SJCRH30 (cell line): ENCODE results near the gene FAM171A1. TPM values are rescaled to one million over a fixed set of nuclear protein-coding genes. Genes with fewer than 3 reads are reported as not detected.

ENCODE experiments used
- DNase-seq, 2 experiments: peaks; one replicate each; pipeline ENCODE4 v3.0.0-alpha.2; 2015 to 2020
- H3K27ac ChIP-seq: fragments of 250-450 bp; sonication (Bioruptor Pico); 2 replicates; pipeline ENCODE4 v1.5.1; 2020; ENCODE audit warnings: mild to moderate bottlenecking, moderate library complexity
- H3K27me3 ChIP-seq: fragments of 250-450 bp; sonication (Bioruptor Pico); 2 replicates; pipeline ENCODE4 v1.5.1; 2020; ENCODE audit warnings: mild to moderate bottlenecking, moderate library complexity
- H3K36me3 ChIP-seq: fragments of 250-450 bp; sonication (Bioruptor Pico); 2 replicates; pipeline ENCODE4 v1.5.1; 2020; ENCODE audit warnings: mild to moderate bottlenecking, moderate library complexity
- H3K4me1 ChIP-seq: fragments of 250-450 bp; sonication (Bioruptor Pico); 2 replicates; pipeline ENCODE4 v1.5.1; 2020; ENCODE audit warnings: mild to moderate bottlenecking, moderate library complexity
- H3K4me3 ChIP-seq: fragments of 250-450 bp; sonication (Bioruptor Pico); 2 replicates; pipeline ENCODE4 v1.5.1; 2020; ENCODE audit warnings: mild to moderate bottlenecking, moderate library complexity
- H3K9me3 ChIP-seq: fragments of 250-450 bp; sonication (Bioruptor Pico); replicated peaks from 2 replicates; pipeline ENCODE4 v1.5.1; 2020; ENCODE audit warnings: mild to moderate bottlenecking, moderate library complexity
- total RNA-seq: library from RNA; depleted of rRNA; stranded (reverse); fragments of >200 nt; shearing (Covaris generic); gene quantifications from 2 replicates; pipeline ENCODE4 v1.2.3, GENCODE V29; 2014; rRNA removed

FAM171A1 gene
- total RNA-seq, 1 experiment from 2014 or later = 22.3 TPM

DNA sequence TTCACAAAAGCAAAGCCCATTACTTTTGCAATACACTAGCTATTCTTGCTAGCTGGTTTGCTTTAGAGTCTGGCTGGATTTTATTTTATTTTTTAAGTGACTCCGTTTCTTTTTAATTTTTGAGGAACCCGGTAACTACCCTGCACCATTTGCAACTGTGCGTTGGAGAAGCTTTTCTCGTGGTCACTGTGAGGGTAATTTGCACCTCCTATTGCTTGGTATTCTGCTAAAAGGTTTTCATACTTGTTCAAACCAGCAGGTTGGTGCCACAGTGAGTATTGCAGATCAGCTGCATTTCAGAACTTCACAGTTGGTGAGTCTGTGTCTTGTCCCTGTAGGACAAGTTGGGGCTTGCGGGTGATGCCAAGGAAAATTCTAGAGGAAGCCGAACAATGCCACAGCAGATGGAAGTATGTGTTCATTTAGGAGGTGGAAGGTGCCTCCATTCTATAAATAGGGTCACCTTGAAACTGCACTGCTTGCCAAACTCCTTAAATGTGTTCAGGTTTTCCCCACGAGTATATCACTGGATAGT, 198.7 kb downstream of the FAM171A1 start:
- H3K4me1 ChIP-seq = peaks cover 5% of the 10 kb centered on the region; the same call in 1 of the 2 replicates
- H3K27me3 ChIP-seq = no peaks in the 10 kb centered on the region
- no peaks in the 10 kb centered on the region; the same call in 1 of the 2 replicates for H3K9me3 ChIP-seq
- no peak overlapping the region for H3K27ac ChIP-seq
- H3K36me3 ChIP-seq = no peaks in the 10 kb centered on the region
- DNase-seq = no peak
- H3K4me3 ChIP-seq = no peak overlapping the region

DNA sequence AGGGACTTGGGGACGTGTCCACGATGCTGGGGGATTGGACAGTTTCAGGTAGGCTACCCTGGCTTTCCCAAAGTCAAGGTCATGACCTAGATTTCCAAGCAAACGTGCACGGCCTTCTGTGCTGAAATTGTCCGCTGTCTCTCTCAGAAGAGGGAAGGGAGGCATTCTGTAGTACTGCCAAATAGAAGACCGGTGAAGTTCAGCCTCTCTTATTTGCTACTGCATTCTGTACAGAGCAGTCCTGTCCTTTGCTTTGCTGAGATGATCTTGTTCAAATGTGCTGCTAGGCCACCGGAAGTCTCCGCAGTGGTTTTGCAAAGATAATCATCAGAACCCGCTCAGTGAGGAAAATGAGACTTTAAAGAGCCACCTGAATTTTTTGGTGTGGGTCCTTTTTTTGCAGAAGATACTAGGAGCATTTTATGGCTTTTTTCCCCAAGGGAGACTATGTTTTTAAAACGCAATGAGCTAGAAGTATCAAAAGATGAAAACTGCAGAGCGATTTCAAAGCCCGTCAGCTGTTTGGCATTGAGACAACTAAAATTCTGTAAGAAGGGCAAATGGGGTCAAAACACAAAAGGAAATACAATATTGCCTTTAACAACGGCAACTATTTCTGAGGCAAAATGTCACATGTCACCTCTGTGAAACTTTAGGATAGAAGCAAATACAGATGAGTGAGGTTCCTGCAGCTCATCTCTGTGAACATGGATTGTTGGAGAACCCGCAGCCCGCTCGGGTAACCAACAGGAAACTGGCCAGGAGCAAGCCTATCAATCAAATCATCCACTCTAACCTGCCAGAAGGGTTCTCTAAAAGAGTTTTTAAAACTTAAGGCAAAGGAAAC, 201.3 kb downstream of the FAM171A1 start:
- no peaks in the 10 kb centered on the region for H3K27me3 ChIP-seq
- H3K36me3 ChIP-seq = no peaks in the 10 kb centered on the region
- H3K9me3 ChIP-seq = no peaks in the 10 kb centered on the region
- H3K27ac ChIP-seq = peak overlapping the region; percentile 40
- peak; percentile 27 to 62 for DNase-seq
- peaks cover 5% of the 10 kb centered on the region; the same call in 1 of the 2 replicates for H3K4me1 ChIP-seq
- H3K4me3 ChIP-seq = peak overlapping the region; percentile 48

DNA sequence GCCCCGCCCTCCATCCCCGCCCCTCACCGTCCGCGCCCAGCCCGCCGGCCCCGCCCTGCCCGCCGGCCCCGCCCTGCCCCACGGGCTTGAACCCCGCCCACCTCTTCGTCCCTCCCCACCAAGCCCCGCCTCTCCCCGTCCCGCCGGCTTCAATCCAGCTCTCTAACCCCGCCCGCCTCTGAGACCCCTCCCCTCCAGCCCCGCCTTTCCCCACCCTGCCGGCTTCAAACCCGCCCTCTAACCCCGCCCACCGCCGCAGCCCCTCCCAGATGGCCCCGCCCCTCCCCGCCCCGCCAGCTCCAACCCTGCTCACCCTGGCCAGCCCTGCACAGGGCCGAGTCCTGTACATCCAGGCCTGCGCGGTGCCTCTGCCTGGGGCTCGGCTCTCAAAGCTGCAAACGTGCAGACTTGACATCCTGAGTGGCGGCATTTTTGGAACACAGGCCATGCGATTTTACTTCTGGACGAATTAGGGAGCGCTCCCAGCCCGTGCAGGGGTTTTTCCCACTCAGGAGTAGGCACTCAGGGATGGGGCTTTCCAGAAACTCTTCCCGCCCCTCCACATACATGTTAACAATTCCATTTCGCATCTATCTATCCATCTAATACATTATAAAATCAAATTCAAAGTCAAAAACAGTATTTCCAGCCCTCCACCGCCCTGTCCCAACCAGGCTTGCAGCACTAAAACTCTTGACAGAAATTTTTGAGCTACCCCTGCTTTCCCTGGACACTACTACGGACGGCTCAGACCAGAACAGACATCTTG, 202.1 kb downstream of the FAM171A1 start:
- peak overlapping the region; percentile 48 for H3K4me3 ChIP-seq
- peak overlapping the region; percentile 40 for H3K27ac ChIP-seq
- no peaks in the 10 kb centered on the region for H3K36me3 ChIP-seq
- no peaks in the 10 kb centered on the region for H3K27me3 ChIP-seq
- peaks cover 5% of the 10 kb centered on the region; the same call in 1 of the 2 replicates for H3K4me1 ChIP-seq
- peak; percentile 95 for DNase-seq
- H3K9me3 ChIP-seq = no peaks in the 10 kb centered on the region

DNA sequence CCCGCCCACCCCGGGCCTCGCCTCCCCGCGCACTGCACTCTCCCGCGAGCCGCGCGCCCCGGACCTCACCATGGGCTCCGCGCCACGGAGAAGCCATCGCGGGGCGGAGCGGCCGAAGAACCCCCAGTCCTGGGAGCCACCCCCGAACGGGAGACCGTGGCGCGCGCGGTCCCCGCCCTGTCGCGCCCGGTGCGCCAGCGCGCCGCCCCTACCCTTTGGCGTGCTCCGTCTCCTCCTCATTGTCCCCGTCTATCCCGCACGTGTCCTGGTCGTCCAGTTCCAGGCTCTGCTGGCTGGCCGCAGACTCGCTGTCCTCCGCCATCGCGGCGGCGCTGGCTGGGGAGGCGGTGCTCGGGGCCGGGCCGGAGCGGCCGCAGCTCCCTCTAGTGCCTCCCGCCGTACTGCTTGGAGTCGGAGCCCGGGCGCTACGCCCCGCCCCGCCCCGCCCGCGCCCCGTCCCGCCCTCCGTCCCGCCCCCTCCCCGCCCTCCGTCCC, 202.8 kb downstream of the FAM171A1 start, which contains the start of gene NMT2:
Gene NMT2, minus strand, starts transcription at position 403 of the 495 bp plus-strand sequence. Its CDS starts 81 bp downstream, at position 322.
- Histone ChIP-seq H3K9me3 (no peaks in the 10 kb centered on the region), H3K36me3 (no peaks in the 10 kb centered on the region)
- DNase-seq = peak; percentile 84

DNA sequence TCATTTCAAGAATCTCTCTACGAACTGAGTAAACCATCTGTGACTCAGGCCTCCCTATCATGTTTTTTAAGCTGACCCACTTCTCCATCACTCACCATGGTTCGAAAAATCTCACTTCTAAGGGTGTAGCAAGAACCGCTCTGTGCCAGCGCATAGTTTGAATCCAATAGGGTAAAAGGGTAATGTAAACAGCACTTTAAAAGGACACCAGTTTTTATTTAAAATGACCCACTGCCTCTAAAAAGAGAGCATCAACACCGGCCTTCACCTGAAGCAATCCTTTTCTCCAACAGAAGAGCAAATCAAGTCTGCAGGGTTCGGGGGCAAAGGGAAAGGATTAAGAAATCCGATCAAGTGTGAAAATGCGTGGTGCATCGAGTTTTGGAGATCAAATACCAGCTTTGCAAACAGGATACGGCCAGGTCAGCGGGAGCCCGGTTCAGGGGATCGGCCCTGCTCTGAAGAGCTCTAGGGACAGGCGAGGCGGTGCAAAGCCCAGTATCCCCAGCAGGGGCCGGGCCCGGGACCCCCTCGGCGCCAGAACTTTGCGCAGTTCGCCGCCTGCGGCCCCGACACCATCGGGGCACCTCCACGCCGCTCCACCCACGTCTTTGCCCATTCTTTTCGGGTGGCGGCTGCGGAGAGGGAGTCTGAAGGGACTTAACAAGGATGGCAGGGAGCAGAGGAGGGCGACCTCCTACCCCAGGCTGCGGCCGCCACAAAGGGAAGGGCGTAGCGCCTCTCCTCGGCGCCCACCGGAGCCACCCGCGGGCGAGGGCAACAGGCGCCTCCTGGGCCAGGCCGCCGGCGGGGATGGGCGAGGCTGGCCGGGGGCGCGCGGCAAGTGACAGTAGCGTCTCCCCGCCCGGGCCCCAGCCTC, 203.4 kb downstream of the FAM171A1 start:
- H3K4me3 ChIP-seq = peak overlapping the region; percentile 100
- no peaks in the 10 kb centered on the region for H3K27me3 ChIP-seq
- peak; percentile 65 to 70 for DNase-seq
- peak overlapping the region; percentile 85; the same call in 1 of the 2 replicates for H3K27ac ChIP-seq
- peaks cover 5% of the 10 kb centered on the region; the same call in 1 of the 2 replicates for H3K4me1 ChIP-seq
- no peaks in the 10 kb centered on the region for H3K9me3 ChIP-seq
- H3K36me3 ChIP-seq = no peaks in the 10 kb centered on the region

More for the DNA sequence above, 202.8 kb downstream of the FAM171A1 start, which contains the start of gene NMT2:
- Histone ChIP-seq H3K4me3 (peak within 1 kb of the TSS; percentile 100), H3K27ac (peak within 1 kb of the TSS; percentile 85), H3K27me3 (no peaks in the 10 kb centered on the region), H3K4me1 (peaks cover 5% of the 10 kb centered on the region; the same call in 1 of the 2 replicates)

DNA sequence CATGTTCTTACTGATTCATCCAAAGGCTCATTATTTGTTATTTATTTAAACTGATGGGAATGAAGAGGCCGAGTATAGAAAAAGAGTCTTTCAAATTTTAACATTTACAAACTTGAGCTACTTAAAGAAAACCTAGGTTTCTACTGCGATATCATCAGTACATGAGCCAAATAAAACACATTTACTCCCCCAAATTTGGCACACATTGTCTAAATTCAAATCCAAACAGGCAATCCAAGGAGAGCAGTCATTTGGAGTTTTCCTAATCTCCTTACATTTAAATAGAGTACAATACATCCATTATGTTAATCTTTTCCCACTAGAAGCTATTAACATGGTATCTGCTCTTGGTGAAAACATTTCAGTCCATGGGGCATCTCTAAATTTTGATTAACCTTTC, 204.8 kb downstream of the FAM171A1 start:
- no peaks in the 10 kb centered on the region for H3K36me3 ChIP-seq
- H3K27me3 ChIP-seq = no peaks in the 10 kb centered on the region
- H3K4me1 ChIP-seq = peaks cover 5% of the 10 kb centered on the region; the same call in 1 of the 2 replicates
- H3K9me3 ChIP-seq = no peaks in the 10 kb centered on the region
- H3K27ac ChIP-seq = no peak overlapping the region
- DNase-seq = no peak
- H3K4me3 ChIP-seq = no peak overlapping the region

DNA sequence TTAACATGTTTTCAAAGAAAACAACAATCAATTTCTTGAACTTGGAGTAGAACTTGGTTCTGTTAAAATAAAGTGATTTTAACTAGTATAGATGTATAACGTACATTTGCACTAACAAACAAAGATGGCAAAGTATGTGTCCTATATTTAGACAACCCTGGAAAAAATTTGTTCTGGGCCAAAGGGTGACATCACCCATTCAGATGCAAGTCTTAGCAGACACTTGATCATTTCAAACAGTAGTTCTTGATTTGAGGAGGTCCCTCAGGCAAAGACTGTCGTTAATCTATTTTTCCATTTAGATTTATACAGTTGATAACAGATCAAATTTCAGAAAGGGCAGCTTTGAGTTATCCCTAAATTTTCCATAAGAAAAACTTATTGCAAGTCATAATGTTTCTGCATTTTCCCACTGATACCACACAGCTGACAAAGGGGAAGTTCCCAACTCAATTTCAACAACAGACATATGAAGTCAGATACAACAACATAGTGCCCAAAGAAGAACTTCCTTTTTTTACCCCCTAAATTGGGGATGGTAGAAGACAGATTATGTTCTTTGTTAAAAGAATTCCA, 207.7 kb downstream of the FAM171A1 start:
- no peak overlapping the region for H3K27ac ChIP-seq
- H3K4me3 ChIP-seq = no peak overlapping the region
- no peak for DNase-seq
- no peaks in the 10 kb centered on the region for H3K36me3 ChIP-seq
- H3K9me3 ChIP-seq = no peaks in the 10 kb centered on the region
- no peaks in the 10 kb centered on the region for H3K27me3 ChIP-seq
- no peaks in the 10 kb centered on the region for H3K4me1 ChIP-seq

Other genes with a start within 250 kb of the FAM171A1 start
- gene NMT2, start 202.6 kb downstream of the FAM171A1 start, total RNA-seq = 22.8 and 22.9 TPM in 2 replicates